KOPT-K1 (cell line): ENCODE results near the gene CCDC175.

ENCODE experiments used
- H3K27ac ChIP-seq: fragments of 200-600 bp; sonication (generic); 2 replicates; pipeline ENCODE4 v1.5.1; 2016; ENCODE audit warnings: antibody characterized with exemption, mild to moderate bottlenecking, low read depth, low read length; ENCODE audit not compliant: poor library complexity, severe bottlenecking
- H3K36me3 ChIP-seq: fragments of 200-600 bp; sonication (generic); 2 replicates; pipeline ENCODE4 v1.5.1; 2017; ENCODE audit warnings: antibody characterized with exemption, mild to moderate bottlenecking, low read length, moderate library complexity; ENCODE audit not compliant: insufficient read depth
- H3K9me3 ChIP-seq: fragments of 200-600 bp; sonication (generic); 2 replicates; pipeline ENCODE4 v1.5.1; 2017; ENCODE audit warnings: antibody characterized with exemption, low read length, mild to moderate bottlenecking; ENCODE audit not compliant: insufficient read depth, poor library complexity, severe bottlenecking

Gene CCDC175

DNA sequence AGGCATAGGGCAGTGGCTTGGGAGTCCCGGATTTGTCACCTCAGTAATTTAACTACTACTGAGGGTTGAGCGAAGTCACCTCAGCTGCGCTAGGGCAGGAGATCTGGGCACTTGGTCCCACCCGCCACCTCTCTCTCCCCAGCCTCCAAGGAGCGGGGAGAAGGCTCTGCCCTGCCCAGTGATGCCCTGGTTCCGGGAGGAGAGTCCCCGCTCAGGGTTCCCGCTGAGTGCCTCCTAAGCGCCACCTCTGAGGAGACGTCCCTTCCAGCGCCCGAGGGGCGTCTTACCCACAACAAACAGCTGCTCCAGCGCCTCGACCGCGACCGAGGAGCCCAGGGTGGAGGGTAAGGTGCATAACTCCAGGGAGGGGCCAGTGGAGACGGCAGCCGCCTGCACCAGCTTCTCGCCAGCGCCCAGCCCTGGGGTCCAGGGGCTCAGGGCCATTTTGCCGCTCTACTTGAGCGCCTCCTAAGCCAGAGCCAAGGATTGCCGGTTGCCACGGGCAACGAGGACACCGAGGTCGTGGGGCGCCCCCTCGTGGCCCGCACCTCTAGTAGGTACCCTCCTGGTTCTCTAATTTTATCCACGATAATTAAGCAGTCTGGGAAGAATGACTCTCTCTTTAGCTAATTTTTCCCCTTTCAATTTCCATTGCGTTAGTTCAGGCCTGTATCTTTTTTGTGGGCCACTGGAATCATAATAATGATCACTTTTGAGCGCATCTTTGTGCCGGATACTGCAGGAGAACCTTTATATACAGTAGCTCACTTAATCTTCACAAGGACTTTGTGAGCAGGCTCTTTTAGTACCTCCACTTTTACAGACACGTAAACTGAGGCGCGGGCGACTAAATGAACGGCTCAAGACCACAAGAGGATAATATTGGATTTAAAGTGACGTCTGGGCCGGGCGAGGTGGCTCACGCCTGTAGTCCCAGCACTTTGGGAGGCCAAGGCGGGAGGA, at the start of gene CCDC175:
CCDC175 (minus strand) TSS at position 481 of the 963 bp plus-strand sequence; CDS start at position 444, 37 bp downstream.
- Histone ChIP-seq H3K27ac (no peak within 1 kb of the TSS), H3K9me3 (no peaks in the 10 kb centered on the region), H3K36me3 (no peaks in the 10 kb centered on the region)

DNA sequence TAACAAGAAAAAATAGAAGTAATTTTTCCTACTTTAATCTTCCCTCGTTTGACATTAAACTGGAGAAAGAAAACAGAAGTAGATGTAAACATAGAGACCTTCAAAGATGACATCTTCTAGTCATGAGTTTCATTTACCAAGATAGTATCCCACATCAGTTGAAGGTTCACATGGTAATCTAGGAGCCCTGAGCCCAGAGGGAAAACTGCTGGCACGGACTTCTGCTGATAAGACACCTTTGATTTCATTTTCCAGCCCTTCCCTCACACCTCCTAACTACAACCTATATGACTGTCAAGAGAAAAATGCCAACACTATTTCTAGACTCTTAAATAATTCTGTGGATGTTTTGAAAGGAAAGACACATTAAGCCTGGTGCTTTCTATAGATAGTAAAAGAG, 46.0 kb upstream of the CCDC175 start:
- Histone ChIP-seq H3K9me3 (no peaks in the 10 kb centered on the region), H3K27ac (no peak overlapping the region), H3K36me3 (no peaks in the 10 kb centered on the region)

DNA sequence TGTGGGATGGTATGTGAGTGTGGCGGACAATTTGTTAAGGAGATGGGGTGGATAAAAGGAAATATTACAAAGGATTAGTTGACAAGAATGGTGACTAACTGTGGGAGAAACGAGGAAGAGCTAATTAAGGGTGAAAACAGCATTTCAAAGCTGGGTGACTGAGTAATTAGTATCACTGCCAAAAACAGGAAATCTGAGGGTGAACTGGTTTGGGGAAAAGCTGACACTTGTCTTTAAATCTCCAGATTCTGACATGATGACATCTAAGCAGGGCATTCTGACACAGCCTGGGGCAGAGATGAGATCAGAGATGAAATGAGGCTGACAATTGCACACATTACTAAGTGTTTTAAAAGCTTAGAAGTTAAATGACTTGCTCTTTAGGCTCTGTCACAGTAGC, 42.4 kb upstream of the CCDC175 start:
- Histone ChIP-seq H3K36me3 (no peaks in the 10 kb centered on the region), H3K27ac (no peak overlapping the region), H3K9me3 (peaks cover 7% of the 10 kb centered on the region)

DNA sequence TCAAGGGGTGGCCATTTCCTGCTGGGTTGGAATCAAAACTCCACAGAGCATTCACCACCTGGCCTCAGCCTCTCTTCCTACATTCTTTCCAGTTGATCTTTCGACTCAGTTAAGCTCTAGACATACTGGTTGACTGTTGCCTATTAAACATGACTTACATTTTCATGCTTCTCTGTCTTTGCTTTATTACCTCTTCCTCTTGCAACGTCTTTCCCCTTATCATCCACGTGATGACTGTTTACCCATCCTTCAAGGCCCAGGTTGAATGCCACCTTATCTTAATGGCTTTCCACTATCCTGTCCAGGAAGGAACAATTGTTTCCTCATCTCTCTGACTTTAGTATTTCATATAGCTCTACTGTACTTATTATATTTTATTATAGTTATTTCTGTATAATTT, 24.4 kb upstream of the CCDC175 start:
- Histone ChIP-seq H3K36me3 (no peaks in the 10 kb centered on the region), H3K9me3 (no peaks in the 10 kb centered on the region), H3K27ac (no peak overlapping the region)

DNA sequence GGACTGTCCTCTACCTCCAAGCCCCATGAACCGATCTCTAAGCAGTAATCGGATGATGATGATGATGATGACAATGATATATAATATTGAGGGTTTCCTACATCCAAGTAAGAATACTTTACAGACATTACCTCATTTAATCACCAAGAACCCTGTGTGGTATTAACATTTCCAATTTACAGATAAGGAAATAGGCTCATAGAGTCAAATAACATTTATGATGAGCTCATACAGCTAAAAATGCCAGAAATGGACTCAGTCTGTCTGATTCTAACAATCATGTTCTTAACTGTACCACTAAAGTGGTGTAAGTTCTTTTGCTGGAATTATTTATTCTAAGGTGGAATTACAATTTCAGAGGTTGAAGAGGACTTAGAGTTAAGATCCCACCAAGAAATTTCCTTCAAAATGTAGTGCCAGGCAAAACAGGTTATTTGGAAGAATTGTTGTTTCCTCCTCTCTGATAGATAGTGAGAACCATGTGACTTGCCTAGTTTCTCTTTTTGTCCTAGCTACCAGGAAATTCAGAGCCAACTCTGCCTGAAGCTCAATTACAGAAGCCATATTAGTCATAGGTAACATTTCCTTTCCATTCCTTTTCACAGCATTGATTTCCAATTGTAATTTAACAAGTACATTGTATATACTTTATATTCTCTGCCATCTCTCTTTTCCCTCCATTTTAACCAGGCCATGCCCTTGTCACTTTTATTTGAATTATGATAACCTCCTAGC, 23.8 kb upstream of the CCDC175 start:
- Histone ChIP-seq H3K9me3 (no peaks in the 10 kb centered on the region), H3K36me3 (no peaks in the 10 kb centered on the region), H3K27ac (no peak overlapping the region)

- H3K27ac ChIP-seq, result no peak overlapping the region
- H3K9me3 ChIP-seq, result peaks cover 5% of the 10 kb centered on the region
- H3K36me3 ChIP-seq, result no peaks in the 10 kb centered on the region
These were observed 18.5 kb upstream of the CCDC175 start for GRCh38 chr14:59595071-59595470.

DNA sequence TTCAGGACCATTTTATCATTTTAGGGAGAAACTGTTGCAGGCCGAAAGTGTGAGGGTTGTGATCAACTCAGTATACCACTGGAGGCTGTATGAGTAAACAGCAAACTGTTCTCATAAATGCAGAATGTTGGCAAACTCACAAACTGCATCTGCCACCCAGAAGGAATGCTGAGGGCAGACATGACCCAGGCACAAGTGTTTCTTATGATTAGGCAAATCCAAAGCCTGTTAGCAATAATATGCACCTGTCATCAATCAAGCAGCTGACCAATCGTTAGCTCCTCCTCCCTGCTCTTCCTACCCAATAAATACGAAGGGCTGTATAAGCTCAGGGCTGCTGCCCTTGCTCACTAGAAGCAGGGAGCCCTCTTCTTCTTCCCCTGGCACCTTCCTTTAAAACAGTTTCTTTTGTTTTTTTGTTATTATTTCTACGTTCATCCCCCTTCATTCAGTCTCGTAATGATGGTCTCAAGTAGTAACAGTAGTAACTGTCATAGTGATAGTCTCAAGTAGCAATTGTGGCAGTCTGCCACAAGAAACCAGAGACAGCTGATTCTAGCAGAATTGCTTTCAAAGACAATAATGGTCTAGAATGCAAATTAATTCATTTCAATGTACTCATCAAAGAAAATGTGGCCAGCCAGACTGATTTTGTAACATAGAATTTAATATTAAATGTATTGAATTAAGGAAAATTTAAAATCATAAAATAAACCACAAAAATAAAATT, 15.2 kb upstream of the CCDC175 start:
- peaks cover 5% of the 10 kb centered on the region for H3K9me3 ChIP-seq
- no peaks in the 10 kb centered on the region for H3K36me3 ChIP-seq

DNA sequence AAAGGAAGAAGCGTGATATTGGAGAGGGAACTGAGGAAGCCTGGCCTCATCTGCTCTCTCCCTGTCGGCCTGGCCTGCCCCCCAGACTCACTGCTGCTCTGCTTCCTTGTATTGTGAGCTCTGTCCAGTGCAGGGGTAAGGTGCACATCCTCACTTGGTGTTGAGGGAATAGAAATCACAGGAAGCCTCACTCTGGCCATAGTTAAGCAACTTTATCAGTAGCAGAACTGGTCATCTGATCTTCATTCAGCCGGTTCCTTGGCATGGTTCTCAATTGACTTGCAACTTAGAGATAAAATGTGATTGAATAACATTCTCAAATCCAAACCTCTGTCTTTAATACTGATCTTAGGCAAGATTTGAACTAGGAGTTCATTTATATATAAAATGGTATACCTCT, 11.5 kb upstream of the CCDC175 start:
- H3K36me3 ChIP-seq, result no peaks in the 10 kb centered on the region
- H3K9me3 ChIP-seq, result peaks cover 5% of the 10 kb centered on the region
- no peak overlapping the region for H3K27ac ChIP-seq

More for the DNA sequence above, 15.2 kb upstream of the CCDC175 start:
- no peak overlapping the region for H3K27ac ChIP-seq

- no peak overlapping the region for H3K27ac ChIP-seq
- H3K36me3 ChIP-seq, result no peaks in the 10 kb centered on the region
- no peaks in the 10 kb centered on the region for H3K9me3 ChIP-seq
These were observed 9.4 kb upstream of the CCDC175 start for GRCh38 chr14:59585891-59586554.

GRCh38 chr14:59583755-59584154, 7.1 kb upstream of the CCDC175 start:
- Histone ChIP-seq H3K27ac (no peak overlapping the region), H3K9me3 (no peaks in the 10 kb centered on the region)

DNA sequence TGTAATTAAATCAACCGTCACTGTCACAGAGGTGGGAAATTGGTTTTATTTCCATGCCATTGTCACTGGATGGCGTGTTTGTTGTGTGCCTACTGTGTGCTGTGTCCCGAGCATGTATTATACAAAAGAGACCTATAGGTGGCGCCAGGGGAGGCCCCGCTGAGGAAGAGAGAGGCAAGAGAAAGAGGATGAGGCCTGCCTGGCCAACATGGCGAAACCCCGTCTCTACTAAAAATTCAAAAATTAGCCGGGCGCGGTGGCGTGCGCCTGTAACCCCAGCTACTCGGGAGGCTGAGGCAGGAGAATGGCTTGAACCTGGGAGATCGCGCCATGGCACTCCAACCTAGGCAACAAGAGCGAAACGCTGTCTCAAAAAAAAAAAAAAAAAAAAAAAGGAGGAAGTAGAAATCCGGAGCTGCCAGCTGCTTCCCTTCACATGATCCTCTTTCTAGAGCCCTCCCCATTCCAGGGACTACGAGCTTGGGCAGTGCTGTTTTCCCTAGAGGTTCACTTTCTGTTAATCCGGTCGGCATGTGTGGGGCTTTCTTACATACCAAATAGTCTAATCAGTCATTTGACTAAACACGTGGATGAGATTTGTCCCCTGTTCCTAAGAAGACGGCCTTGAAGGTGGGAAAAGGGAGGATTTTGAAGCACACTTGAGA, 6.4 kb upstream of the CCDC175 start:
- no peak overlapping the region for H3K27ac ChIP-seq
- H3K9me3 ChIP-seq, result no peaks in the 10 kb centered on the region
- no peaks in the 10 kb centered on the region for H3K36me3 ChIP-seq

More at GRCh38 chr14:59583755-59584154, 7.1 kb upstream of the CCDC175 start:
- no peaks in the 10 kb centered on the region for H3K36me3 ChIP-seq

GRCh38 chr14:59582161-59582560, 5.5 kb upstream of the CCDC175 start:
- Histone ChIP-seq H3K27ac (no peak overlapping the region), H3K9me3 (no peaks in the 10 kb centered on the region), H3K36me3 (no peaks in the 10 kb centered on the region)

- Histone ChIP-seq H3K36me3 (no peaks in the 10 kb centered on the region), H3K27ac (no peak overlapping the region), H3K9me3 (no peaks in the 10 kb centered on the region)
These were observed 4.3 kb upstream of the CCDC175 start for GRCh38 chr14:59580911-59581310.

- Histone ChIP-seq H3K9me3 (no peaks in the 10 kb centered on the region), H3K36me3 (no peaks in the 10 kb centered on the region), H3K27ac (no peak overlapping the region)
These were observed 6.5 kb downstream of the CCDC175 start for GRCh38 chr14:59570122-59570521.
